Activated CD4-positive, alpha-beta memory T cell treated with anti-CD3 and anti-CD28 coated beads, Interleukin-2, amount 10 ng/mL, durations not matched to agents 7 days and 5 days (primary cell): ENCODE data around the gene PGM2. TPM values are rescaled to one million over a fixed set of nuclear protein-coding genes. Genes with fewer than 3 reads are reported as not detected.
"Not testable (repeated sequence)": the region's sequence is repeated elsewhere in the genome, so short reads cannot be mapped to it uniquely, and the experiment has no call there.

ENCODE experiments used
- CTCF ChIA-PET: fragments of 350-600 bp; sonication (Branson Sonifier 250); formaldehyde crosslinking; loops from one replicate; lab custom pipeline; 2021; ENCODE audit warnings: antibody characterized with exemption, inconsistent platforms; lab: Charles Lee
- POLR2A ChIA-PET: fragments of 350-600 bp; sonication (Branson Sonifier 250); formaldehyde crosslinking; loops from one replicate; lab custom pipeline; 2021; ENCODE audit warnings: antibody characterized with exemption; lab: Charles Lee
- DNase-seq: peaks from one replicate; pipeline ENCODE4 v3.0.0-alpha.2; 2020
- H3K27ac Mint-ChIP-seq: one replicate; pipeline ENCODE4 v1.8.0; 2021; ENCODE audit warnings: mild to moderate bottlenecking, mixed read lengths
- H3K27me3 Mint-ChIP-seq: one replicate; pipeline ENCODE4 v1.8.0; 2021; ENCODE audit warnings: mixed read lengths
- H3K36me3 Mint-ChIP-seq: one replicate; pipeline ENCODE4 v1.8.0; 2021; ENCODE audit warnings: low read depth, mixed read lengths
- H3K4me1 Mint-ChIP-seq: one replicate; pipeline ENCODE4 v1.8.0; 2021; ENCODE audit warnings: mixed read lengths
- H3K4me3 Mint-ChIP-seq: one replicate; pipeline ENCODE4 v1.8.0; 2021; ENCODE audit warnings: mild to moderate bottlenecking, mixed read lengths
- H3K9me3 Mint-ChIP-seq: one replicate; pipeline ENCODE4 v1.8.0; 2021; ENCODE audit warnings: mixed read lengths
- total RNA-seq, 2 experiments: library from RNA; stranded (reverse); gene quantifications; one replicate each; pipeline ENCODE4 v1.2.3, GENCODE V29; 2021

The PGM2 gene
- total RNA-seq: 10 to 100 TPM; 30.6 to 37.4 TPM

- Mint-ChIP-seq H3K4me1 (peaks cover 40% of the 10 kb centered on the region), H3K36me3 (peaks cover 25% of the 10 kb centered on the region), H3K27ac (peak within 1 kb of the TSS; percentile 78), H3K27me3 (peaks cover 5% of the 10 kb centered on the region), H3K9me3 (no peaks in the 10 kb centered on the region), H3K4me3 (peak within 1 kb of the TSS; percentile 85)
- ChIA-PET POLR2A (interaction anchor here (0.6 to 3.4 kb wide), 18 partner anchors 9 to 899 kb away, joined by 3 to 31 read pairs (median 3); partner anchors contain the start of genes RELL1 and TBC1D1), CTCF (interaction anchor here (0.7 to 1.5 kb wide), 5 partner anchors 84 to 373 kb away, joined by 3 to 4 read pairs (median 3); partner anchors contain the start of gene RELL1)
- DNase-seq: peak; percentile 91
Observed at GRCh38 chr4:37826295-37827029, at the start of gene PGM2. Gene PGM2 (plus strand): TSS chr4:37826686. CDS start chr4:37826733, 47 bp downstream.

GRCh38 chr4:37779896-37780295, 46.6 kb upstream of the PGM2 start:
- Mint-ChIP-seq H3K27me3 (no peaks in the 10 kb centered on the region), H3K4me1 (peaks cover 11% of the 10 kb centered on the region), H3K9me3 (peaks cover 3% of the 10 kb centered on the region), H3K27ac (no peak overlapping the region), H3K36me3 (no peaks in the 10 kb centered on the region), H3K4me3 (no peak overlapping the region)
- ChIA-PET CTCF (interaction anchor here (1.0 kb wide), 1 partner anchor 177 kb away, joined by 4 read pairs; no protein-coding TSS in a partner anchor), POLR2A (no interaction called here)
- no peak for DNase-seq

- Mint-ChIP-seq H3K36me3 (no peaks in the 10 kb centered on the region), H3K27ac (no peak overlapping the region), H3K9me3 (peaks cover 3% of the 10 kb centered on the region), H3K27me3 (peaks cover 1% of the 10 kb centered on the region), H3K4me3 (no peak overlapping the region), H3K4me1 (peaks cover 11% of the 10 kb centered on the region)
- peak; percentile 47 for DNase-seq
- CTCF ChIA-PET: interaction anchor here (1.1 kb wide), 1 partner anchor 178 kb away, joined by 8 read pairs; no protein-coding TSS in a partner anchor
- POLR2A ChIA-PET: no interaction called here
Observed at GRCh38 chr4:37780444-37781130, 45.9 kb upstream of the PGM2 start.

GRCh38 chr4:37781131-37781455, 45.4 kb upstream of the PGM2 start:
- POLR2A ChIA-PET: no interaction called here
- Mint-ChIP-seq H3K36me3 (no peaks in the 10 kb centered on the region), H3K9me3 (peaks cover 5% of the 10 kb centered on the region), H3K27ac (no peak overlapping the region), H3K27me3 (peaks cover 5% of the 10 kb centered on the region), H3K4me3 (no peak overlapping the region), H3K4me1 (peaks cover 11% of the 10 kb centered on the region)
- CTCF ChIA-PET: interaction anchor here (1.1 kb wide), 1 partner anchor 178 kb away, joined by 8 read pairs; no protein-coding TSS in a partner anchor
- DNase-seq: no peak

GRCh38 chr4:37786267-37786666, 40.2 kb upstream of the PGM2 start:
- H3K4me3 Mint-ChIP-seq, POLR2A ChIA-PET, H3K4me1 Mint-ChIP-seq, CTCF ChIA-PET, H3K9me3 Mint-ChIP-seq, DNase-seq, H3K27ac Mint-ChIP-seq, H3K36me3 Mint-ChIP-seq: not testable (repeated sequence)
- H3K27me3 Mint-ChIP-seq: peaks cover 20% of the 10 kb centered on the region

- H3K4me3 Mint-ChIP-seq, POLR2A ChIA-PET: not testable (repeated sequence)
- peaks cover 20% of the 10 kb centered on the region for H3K27me3 Mint-ChIP-seq
Observed at GRCh38 chr4:37787883-37788460, 38.5 kb upstream of the PGM2 start.

GRCh38 chr4:37788819-37789218, 37.7 kb upstream of the PGM2 start:
- Mint-ChIP-seq H3K27me3 (peaks cover 20% of the 10 kb centered on the region), H3K4me1 (no peaks in the 10 kb centered on the region), H3K36me3 (no peaks in the 10 kb centered on the region), H3K9me3 (peaks cover 7% of the 10 kb centered on the region), H3K4me3 (no peak overlapping the region), H3K27ac (no peak overlapping the region)
- POLR2A ChIA-PET: no interaction called here
- no peak for DNase-seq
- CTCF ChIA-PET: no interaction called here

More at GRCh38 chr4:37787883-37788460, 38.5 kb upstream of the PGM2 start:
- H3K4me1 Mint-ChIP-seq, H3K9me3 Mint-ChIP-seq, H3K27ac Mint-ChIP-seq, CTCF ChIA-PET, DNase-seq, H3K36me3 Mint-ChIP-seq: not testable (repeated sequence)

- Mint-ChIP-seq H3K36me3 (no peaks in the 10 kb centered on the region), H3K27ac (no peak overlapping the region), H3K4me1 (no peaks in the 10 kb centered on the region), H3K27me3 (peaks cover 17% of the 10 kb centered on the region), H3K4me3 (no peak overlapping the region), H3K9me3 (peaks cover 3% of the 10 kb centered on the region)
- DNase-seq: no peak
- POLR2A ChIA-PET: no interaction called here
- CTCF ChIA-PET: no interaction called here
Observed at GRCh38 chr4:37792241-37792640, 34.2 kb upstream of the PGM2 start.

- H3K27me3 Mint-ChIP-seq: peaks cover 12% of the 10 kb centered on the region
- H3K36me3 Mint-ChIP-seq: no peaks in the 10 kb centered on the region
- ChIA-PET POLR2A (no interaction called here), CTCF (no interaction called here)
- no peaks in the 10 kb centered on the region for H3K9me3 Mint-ChIP-seq
- no peak for DNase-seq
- no peak overlapping the region for H3K27ac Mint-ChIP-seq
- H3K4me1 Mint-ChIP-seq: no peaks in the 10 kb centered on the region
- no peak overlapping the region for H3K4me3 Mint-ChIP-seq
Observed at GRCh38 chr4:37793562-37793961, 32.9 kb upstream of the PGM2 start.

GRCh38 chr4:37794056-37794455, 32.4 kb upstream of the PGM2 start:
- Mint-ChIP-seq H3K4me1 (no peaks in the 10 kb centered on the region), H3K9me3 (no peaks in the 10 kb centered on the region), H3K36me3 (no peaks in the 10 kb centered on the region), H3K27me3 (peaks cover 11% of the 10 kb centered on the region), H3K27ac (no peak overlapping the region), H3K4me3 (no peak overlapping the region)
- POLR2A ChIA-PET: no interaction called here
- CTCF ChIA-PET: interaction anchor here (1.2 to 1.8 kb wide), 2 partner anchors 191 to 237 kb away, joined by 3 to 7 read pairs; no protein-coding TSS in a partner anchor
- no peak for DNase-seq

- CTCF ChIA-PET: interaction anchor here (1.0 to 1.8 kb wide), 2 partner anchors 193 to 336 kb away, joined by 4 to 7 read pairs; no protein-coding TSS in a partner anchor
- Mint-ChIP-seq H3K4me1 (no peaks in the 10 kb centered on the region), H3K9me3 (no peaks in the 10 kb centered on the region), H3K36me3 (no peaks in the 10 kb centered on the region), H3K27ac (no peak overlapping the region), H3K4me3 (no peak overlapping the region), H3K27me3 (peaks cover 17% of the 10 kb centered on the region)
- no peak for DNase-seq
- POLR2A ChIA-PET: no interaction called here
Observed at GRCh38 chr4:37795581-37796195, 30.8 kb upstream of the PGM2 start.

- CTCF ChIA-PET: interaction anchor here (1.2 to 1.5 kb wide), 2 partner anchors 194 to 238 kb away, joined by 5 to 7 read pairs; no protein-coding TSS in a partner anchor
- POLR2A ChIA-PET: no interaction called here
- no peak overlapping the region for H3K27ac Mint-ChIP-seq
- H3K27me3 Mint-ChIP-seq: peaks cover 17% of the 10 kb centered on the region
- H3K9me3 Mint-ChIP-seq: no peaks in the 10 kb centered on the region
- DNase-seq: no peak
- H3K4me1 Mint-ChIP-seq: no peaks in the 10 kb centered on the region
- H3K36me3 Mint-ChIP-seq: no peaks in the 10 kb centered on the region
- no peak overlapping the region for H3K4me3 Mint-ChIP-seq
Observed at GRCh38 chr4:37797374-37797773, 29.1 kb upstream of the PGM2 start.
